ENCODE measurements around the gene ARHGAP9.

GRCh38 chr12:57454213-57454565, 25.5 kb downstream of the ARHGAP9 start:
- TF ChIP-seq POLR2A (IDR thresholded peaks at IDR 0.05) (no peak), CTCF (IDR thresholded peaks at IDR 0.05) (no peak)
